GM21723 (cell line): Measurements from ENCODE around the gene ACKR1.
A peak's percentile ranks its signal among the peaks of the same experiment; 100 is the strongest.

Source experiments
- ATAC-seq: cut with Tn5 transposase; IDR thresholded peaks from one replicate; pipeline ENCODE4 v1.9.1; 2021; ENCODE audit warnings: mild to moderate bottlenecking, moderate library complexity; ENCODE audit not compliant: unreplicated experiment

ACKR1 gene, protein sequence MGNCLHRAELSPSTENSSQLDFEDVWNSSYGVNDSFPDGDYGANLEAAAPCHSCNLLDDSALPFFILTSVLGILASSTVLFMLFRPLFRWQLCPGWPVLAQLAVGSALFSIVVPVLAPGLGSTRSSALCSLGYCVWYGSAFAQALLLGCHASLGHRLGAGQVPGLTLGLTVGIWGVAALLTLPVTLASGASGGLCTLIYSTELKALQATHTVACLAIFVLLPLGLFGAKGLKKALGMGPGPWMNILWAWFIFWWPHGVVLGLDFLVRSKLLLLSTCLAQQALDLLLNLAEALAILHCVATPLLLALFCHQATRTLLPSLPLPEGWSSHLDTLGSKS

DNA sequence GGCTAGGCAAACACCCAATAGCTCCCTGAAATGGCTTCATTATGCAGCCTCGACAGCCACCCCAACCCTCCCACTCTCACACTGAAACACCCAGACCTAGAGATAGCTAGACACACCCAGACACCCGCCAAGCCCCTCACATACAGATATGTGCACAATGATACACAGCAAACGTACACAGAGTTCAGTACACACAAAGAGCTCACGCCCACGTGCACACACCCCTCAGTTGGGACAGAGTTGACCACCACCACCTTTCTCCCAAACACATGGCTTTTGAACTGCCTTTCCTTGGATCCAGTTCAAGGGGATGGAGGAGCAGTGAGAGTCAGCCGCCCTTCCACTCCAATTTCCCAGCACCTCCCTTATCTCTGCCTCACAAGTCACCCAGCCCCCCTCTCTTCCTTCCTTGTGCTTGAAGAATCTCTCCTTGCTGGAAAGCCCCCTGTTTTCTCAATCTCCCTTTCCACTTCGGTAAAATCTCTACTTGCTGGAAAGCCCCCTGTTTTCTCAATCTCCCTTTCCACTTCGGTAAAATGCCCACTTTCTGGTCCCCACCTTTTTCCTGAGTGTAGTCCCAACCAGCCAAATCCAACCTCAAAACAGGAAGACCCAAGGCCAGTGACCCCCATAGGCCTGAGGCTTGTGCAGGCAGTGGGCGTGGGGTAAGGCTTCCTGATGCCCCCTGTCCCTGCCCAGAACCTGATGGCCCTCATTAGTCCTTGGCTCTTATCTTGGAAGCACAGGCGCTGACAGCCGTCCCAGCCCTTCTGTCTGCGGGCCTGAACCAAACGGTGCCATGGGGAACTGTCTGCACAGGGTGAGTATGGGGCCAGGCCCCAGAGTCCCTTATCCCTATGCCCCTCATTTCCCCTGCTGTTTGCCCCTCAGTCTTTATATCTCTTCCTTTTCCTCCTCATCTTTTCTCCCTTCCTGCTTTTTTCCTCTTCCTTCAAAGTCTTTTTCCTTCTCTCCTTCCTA, at the start of gene ACKR1:
Gene ACKR1, plus strand, starts transcription at position 715 of the 981 bp plus-strand sequence. Its CDS starts 85 bp downstream, at position 800.
- ATAC-seq: no peak

DNA sequence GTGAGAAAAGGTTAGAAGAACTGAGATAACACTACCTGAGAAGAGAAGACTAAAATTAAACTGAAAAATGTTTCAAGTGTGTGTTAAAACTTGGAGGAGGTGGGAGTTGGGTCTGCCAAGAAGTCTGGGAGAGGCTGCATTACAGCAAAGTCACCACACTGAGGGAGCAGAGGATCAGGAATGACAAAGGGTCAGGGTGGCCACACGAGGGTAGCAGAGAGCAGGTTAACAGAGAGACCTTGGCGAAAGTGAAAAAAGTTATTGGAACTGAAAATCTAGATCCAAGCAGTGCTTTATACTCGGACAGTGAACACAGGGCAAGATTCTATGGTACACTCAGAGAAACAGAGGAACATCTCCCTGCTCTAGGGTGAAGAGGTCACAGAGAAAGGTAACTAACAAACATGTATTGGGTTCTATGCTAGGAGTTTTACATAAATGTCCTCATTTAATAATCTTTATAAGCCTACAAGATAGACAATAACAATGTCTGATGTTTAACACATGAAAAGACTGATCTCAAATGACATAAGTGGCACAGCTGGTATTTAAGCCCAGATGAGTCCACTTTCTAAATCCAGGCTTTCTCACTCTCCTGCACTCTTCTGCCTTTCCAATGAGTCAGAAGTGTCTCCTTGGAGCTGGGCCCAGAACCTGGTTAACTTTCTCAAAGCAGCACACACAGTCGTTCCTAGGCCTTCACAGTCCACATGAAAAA, 43.5 kb upstream of the ACKR1 start:
- peak; percentile 99 for ATAC-seq

DNA sequence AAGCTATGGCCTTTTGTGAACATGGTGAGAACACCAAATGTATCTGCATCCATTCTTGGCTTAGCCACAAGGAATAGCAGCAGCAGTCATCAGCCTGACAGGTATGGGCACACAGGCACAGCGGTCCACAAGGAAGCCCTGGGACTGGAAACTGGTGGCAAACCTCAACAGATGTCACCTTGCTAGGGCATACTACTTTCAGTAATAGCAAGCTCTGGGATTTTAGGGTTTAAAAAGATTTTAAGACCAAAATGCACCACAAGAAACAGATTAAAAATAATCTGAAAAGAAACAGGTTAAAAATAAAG, 43.0 kb upstream of the ACKR1 start:
- ATAC-seq: no peak

DNA sequence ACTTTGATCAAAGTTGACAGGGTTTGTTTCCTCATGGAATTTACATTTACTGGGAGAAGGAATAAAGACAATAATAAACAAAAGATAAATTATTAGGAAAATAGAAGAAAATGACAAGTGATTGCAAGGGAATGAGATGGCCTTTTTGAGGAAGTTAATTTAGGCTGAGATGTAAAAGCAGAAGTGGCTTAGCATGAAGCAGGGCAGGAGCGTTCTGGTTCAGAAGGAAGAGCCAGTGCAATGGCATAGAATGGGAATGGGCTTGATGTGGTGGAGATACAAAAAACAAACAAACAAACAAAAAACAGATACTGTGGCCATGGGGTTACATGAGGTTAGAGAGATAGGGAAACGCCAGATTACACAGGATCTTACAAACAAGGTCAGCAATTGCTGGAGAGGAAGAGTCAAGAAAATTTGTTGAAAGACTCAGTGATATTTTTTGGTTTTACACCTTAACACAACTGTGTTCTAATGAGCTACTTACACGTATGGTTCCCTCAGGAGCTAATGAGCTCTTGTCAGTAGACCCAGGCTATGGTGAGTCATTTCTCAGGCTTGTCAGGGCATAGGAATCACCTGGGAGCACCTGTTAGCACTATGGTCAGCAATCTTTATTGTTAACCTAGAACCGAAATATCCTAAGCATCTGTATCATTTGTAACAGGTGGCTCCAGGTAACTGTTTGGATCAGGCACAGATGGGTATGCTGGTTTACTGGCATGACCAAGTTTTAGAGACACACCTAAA, 42.0 kb upstream of the ACKR1 start:
- no peak for ATAC-seq

DNA sequence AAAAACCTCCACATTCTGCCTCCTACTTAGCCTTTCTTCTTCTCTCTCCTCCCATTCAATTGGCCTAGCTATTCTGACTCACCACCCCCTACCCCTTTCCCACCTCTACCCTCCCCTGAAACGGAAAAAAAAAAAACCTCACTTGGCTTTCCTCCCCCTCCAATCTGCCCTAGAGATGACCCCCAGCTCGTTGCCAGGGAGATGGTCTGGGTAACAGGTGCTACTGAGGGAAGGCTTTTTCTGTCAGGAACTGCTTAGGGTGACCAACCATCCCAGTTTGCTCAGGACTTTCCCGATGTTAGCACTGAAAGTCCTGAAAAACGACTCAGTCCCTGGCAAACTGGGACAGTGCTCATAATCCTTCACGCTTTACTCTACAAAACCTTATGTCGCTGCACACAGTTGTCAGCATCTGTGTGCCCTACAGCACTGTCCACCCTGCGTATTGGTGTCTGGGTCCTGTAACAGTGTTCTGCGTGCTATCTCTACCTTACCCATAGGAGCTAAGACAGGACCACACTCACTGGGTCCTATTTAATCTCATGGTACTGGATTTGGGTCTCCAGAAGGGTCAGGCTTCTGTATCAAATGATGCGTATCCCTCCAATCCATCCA, 41.0 kb upstream of the ACKR1 start:
- no peak for ATAC-seq

DNA sequence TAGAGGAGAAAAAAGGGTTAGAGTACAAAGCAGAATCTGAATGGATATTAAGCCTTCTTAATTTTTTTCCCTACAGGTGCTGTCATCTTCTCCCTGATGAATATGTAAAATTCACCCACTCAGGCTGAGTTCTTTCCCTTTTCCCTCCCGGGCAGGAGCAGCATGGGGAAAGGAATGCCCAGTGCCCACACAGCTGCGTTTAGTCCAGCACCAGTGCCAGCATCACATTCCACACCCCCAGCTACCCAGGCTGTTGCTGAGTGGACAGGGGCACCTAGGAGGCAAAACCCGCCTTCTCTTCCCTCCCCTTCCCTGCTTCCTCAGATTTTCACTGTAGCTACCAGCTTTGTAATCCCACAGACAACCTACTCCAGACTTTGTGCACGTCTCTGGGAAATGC, 36.6 kb upstream of the ACKR1 start:
- no peak for ATAC-seq

DNA sequence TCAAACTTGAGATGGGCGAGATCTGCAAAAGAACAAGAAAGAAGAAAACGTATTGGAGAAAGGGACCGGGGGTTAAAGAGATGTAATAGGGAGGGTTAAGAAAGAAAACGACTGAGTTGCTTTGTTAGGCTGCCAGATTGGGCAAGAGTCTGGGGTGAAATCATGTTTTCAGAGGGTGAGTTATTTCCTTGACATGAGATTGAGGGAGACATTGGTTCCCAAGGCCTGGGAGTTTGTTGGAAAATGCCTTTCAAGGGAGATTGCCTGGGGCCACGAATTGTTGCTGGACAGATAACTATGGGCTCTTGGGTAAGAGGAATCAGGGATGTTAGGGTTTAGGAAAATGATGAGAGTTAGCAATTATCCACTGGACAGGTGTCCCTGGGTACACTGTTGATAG, 34.0 kb upstream of the ACKR1 start:
- ATAC-seq: no peak

DNA sequence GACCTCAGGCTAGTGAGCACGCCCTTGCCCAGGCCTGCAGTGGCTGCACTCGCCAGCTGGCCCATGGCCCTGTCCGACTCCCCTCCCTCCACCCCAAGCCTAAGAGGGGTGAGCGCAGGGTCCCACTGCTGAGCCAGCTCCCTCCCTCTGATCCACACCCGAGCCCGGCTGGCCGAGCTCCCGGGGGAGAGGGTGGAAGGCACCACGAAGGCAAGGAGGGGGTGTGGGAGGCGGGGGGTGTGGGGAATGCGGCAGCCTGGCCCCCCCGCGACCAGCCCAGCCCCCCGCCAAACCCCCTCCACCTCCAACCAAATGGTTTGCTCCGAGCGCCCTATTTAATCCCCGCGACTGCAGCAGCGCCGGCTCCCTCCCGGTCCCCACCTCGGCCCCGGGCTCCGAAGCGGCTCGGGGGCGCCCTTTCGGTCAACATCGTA, 33.4 kb upstream of the ACKR1 start, which contains the start of gene CADM3:
Gene CADM3, plus strand, starts transcription at position 362 of the 434 bp plus-strand sequence. CDS start 151 bp downstream, outside the sequence.
- ATAC-seq: no peak

DNA sequence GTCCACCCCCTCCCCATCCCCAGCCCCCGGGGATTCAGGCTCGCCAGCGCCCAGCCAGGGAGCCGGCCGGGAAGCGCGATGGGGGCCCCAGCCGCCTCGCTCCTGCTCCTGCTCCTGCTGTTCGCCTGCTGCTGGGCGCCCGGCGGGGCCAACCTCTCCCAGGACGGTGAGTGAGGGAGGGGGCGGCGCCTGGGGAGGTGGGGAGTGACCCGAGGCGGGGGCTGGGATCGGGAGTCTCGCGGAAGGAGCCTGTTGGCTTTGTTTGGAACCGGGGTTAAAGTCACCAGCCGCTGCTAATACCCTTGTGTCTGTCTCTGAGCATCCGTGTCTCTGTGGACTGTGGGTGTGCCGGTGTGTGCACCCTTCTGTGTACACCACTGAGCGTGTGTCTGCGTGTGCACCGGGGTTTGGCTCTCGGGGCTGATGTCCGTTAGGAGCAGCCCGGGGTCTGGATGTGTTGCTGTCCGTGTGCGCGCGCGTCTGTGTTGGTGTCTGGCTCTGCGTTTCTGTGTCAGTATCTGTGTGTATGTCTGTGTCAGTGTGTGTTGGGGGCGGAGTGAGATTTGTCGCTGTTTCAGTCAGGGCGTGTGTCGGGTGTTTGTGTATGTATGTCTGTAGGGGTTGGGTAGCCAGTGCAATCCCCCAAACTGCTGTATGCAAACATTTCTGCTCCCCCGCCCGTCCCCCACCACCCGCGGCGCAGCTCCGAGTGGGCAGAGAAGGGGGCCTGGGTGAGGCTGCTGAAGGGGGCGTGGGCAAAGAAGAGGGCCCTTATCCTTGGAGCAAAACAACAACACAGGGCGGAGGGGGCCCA, 32.8 kb upstream of the ACKR1 start:
- no peak for ATAC-seq

DNA sequence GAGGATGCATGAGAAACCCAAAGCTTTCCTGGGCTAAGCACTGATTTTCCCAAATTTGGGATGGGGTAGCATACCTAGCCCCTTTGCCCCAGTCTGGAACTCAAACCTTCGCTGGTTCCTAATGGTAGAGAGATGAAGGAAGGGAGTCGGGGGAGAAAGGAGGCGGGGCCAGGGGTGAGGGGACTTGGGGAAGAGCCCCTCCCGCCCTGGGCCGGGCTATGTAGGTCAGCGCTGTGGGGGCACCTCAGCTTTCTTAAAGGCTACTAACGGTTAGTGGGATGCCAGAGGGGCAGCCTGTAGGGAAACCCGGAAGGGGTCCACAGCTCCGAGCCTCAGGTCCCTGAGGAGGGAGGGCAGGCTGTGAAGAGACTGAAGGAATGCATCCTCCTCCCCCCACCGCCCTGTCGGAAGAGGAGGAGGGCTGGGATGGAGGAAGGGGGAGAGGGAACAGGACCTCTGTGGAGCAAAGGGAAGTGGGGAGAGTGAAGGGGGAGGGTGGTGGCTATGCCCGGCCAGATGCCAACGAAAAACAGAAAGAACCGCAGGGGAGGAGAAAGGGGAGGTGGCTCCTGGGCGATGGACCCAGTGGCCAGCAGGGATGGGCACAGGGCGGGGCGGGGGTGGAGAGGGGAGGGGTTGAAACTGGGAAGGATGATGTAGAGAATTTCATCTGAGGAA, 31.9 kb upstream of the ACKR1 start:
- ATAC-seq: no peak

DNA sequence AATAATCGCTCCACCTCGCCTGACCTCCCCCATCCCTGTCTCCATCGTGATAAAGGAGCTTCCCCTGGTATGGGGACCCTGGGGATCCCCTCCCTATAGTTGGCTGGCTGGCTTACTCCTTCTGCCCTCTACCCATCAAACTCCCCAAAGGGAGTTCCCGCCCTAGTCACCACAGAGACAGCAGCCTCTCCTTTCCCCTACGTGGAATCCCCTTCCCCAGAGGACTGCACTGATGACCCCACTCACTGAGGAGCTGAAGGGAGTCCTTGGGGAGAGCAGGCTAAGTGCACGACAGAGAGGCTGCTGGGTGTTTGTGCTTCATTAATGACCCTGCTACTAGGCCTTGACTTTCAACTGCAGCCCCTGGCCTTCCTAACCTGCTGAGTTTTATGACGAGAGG, 31.4 kb upstream of the ACKR1 start:
- no peak for ATAC-seq

DNA sequence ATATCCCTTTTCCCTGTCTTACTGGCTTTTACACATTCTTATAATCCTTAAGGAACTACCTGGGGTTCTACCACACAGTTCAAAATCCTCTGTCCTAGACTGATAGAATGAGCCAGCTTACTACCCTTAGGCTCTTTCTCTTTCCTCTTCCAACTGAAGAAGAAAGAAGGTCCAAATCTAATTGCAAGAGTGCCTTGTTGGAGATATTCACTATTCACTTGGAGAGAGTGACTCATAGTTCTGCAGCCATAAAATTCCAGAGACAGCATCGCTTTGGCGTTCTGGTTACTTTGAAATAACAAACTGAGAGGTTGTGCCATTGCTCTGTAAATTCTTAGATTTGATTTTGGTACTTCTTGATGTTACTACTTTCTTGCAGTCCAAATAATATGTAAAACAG, 29.1 kb upstream of the ACKR1 start:
- no peak for ATAC-seq

DNA sequence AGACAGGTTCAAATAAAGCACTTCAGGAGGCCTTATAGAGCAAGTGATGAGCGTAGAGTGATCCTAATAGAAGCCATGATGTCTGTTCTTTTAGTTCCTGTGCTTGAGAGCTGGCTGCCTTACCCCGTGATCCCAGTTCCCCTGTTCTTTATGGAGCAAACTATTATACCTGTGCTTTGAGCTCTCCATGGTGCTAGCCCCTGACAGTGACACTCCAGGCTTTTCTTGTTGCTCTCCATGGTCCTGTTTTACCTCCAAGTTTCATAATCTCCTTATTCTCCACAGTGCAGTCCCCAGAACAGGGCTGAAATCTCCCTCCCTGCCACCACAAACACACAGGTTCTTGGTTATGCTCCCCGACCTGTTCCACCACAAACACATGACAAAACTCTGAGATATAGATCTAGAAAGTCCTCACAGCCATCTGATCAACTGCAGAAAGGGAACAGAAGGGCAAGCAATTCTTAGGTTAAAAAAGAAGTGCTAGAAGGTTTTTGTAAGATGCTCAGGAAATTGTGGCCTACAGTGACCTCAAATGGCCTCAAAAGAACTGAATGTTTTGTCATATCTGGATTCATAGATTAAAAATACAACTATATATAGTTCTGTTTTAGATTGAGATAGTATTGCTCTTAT, 27.3 kb upstream of the ACKR1 start:
- ATAC-seq: no peak

DNA sequence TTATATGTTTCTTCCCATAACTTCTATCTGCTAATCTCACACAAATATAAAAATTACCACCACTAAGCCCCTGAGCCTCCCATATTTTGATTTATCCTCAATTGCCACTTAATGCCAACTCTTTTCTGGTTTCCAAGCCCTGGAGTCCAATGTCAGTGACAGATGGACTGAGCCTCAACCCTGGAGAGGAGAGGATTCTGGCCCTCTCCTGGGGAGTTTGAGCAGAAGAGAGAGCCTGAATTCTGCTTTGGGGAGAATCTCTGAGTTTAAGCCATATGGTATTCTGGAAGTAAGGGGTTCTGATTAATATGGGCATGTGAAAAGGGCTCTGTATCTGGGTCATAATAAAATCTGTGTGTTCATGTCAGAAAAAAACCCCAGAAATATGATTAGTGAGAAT, 24.8 kb upstream of the ACKR1 start:
- ATAC-seq: no peak

DNA sequence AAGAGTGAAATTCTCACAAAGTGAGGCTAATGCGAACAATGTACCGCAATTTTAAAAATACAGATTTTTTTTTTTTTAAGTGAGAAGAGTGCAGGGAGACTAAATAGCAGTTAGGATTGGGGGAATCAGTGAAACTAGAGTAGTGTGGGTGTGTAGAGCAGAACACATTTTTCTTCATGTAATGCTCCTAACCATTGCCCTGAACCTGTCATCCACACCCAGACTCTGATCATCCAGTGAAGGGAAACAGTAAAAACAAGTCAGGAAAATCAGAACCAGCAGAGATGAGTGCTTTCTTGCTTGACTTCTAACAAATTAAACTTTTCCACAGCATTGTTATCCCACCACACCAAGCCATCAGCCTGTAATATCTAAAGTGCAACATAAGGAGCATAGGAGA, 24.2 kb upstream of the ACKR1 start:
- no peak for ATAC-seq

DNA sequence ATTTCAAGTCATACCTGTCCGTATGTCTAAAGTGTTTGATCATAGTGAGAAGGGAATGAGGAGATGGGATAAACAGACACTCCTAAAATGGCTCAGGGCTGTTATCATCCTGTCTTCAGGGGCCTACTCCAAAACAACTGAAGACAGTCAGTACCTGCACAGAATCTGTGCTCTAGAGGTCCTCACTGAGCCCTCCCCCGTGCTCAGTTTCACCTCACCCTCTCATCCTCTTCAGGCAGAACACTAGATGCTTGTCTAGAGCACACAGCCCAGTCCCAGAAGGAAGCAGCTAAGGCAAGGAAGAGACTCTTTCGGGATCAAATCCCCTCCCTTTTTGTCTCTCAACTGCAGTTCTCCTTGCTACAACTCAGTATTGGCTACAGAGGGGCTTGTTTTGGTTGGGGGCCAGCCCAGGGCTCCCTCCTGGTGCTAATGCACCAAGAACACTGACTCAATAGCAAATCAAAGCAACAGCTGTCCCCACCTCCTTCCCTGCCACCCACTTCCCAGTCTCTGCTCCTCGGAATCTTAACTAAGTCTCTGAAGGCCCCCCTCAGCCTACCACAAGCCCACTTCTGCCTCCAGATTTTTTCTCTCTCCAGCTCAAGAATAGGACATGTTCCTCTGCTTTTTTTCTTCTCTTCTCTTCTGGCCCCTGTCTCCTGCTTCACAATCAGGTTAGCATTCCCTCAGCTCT, 23.2 kb upstream of the ACKR1 start:
- no peak for ATAC-seq

DNA sequence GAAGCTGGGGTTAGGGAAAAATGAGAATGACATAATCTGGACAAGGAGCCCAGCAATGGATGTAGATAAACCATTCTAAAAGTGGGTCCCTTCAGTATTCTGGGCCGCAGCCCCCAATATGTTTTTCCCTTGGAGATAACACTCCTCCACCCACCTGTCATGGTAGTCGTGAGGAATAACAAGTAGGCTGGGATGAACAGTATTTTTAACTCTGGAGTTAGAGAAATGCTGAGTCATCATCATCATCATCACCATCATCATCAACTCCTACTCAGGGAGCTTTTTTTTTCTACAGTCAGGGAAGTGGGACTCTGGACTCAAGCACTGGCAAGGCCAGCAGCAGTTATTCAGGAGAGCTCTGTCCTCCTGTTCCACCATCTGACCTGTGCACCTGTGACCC, 20.5 kb upstream of the ACKR1 start:
- ATAC-seq: no peak

DNA sequence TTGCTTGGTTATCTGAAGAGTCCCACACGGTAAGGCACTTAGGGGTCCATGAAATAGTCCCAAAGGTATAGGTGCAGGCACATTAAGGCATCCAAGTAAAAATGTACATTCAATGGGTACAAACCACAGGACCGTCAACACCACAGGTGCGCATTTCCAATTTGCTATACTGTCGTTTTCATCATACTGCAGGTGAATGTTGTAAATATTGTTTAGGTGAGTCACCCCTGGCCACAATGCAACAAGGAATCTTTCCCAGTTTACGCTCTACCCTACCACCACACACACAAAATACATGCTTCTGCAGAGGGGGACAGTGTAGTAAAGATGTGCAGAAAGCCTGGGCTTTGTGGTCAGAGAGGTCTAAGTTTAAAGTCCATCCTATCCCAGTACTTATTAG, 19.6 kb upstream of the ACKR1 start:
- ATAC-seq: no peak
